Measurements from ENCODE around the gene ARMC12. TPM values are rescaled to one million over a fixed set of nuclear protein-coding genes. Genes with fewer than 3 reads are reported as not detected.

Gene ARMC12
- total and polyA plus RNA-seq, 2 of the 13 experiments (the other 11 are each of a cell fraction or from before 2014, with no cell fraction given): 1.3 TPM; not detected in 1

DNA sequence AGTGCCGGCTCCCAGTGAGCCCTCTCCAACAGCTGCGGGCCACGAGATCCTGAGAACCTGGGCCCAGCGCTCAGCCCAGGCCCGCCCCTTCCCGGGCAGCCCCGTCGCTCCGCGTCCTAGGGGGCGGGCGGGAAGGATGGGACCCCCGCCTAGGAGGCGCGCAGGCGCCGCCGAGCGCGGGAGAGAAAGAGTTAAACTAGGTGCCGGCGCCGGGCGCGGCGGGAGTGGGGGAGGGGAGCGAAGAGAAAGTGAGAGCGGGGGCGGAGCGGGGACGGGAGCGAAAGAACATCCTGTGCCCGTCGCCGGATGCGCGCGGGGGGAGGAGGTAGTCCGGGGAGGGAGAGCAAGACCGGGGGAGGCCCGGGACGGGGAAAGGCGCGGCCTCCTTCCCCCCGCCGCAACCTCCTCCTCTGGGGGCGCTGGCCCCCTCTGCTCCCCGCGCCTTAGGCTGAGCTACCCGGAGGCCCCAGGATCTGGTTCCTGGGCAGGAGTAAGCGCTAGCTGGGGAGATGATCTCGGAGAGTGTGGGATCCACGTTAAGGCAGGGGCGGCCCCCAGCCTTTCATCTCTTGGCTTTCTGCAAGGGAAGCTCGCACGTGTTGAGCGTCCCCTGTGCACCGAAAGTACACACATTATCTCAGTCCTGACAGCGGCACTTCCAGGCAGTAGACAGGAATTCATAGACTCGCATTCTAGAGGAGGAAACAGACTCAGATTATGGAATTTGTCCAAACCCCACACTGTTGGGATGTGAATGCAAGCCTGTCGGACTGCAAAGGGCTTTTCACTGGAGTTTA, 4.9 kb upstream of the ARMC12 start (continued):
- TF ChIP-seq, protein P1, sequence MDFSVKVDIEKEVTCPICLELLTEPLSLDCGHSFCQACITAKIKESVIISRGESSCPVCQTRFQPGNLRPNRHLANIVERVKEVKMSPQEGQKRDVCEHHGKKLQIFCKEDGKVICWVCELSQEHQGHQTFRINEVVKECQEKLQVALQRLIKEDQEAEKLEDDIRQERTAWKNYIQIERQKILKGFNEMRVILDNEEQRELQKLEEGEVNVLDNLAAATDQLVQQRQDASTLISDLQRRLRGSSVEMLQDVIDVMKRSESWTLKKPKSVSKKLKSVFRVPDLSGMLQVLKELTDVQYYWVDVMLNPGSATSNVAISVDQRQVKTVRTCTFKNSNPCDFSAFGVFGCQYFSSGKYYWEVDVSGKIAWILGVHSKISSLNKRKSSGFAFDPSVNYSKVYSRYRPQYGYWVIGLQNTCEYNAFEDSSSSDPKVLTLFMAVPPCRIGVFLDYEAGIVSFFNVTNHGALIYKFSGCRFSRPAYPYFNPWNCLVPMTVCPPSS (IDR thresholded peaks at IDR 0.05): no peak
- TF ChIP-seq ONECUT2 (CRISPR knock-in tag; IDR thresholded peaks at IDR 0.05) (no peak), ZSCAN12 (CRISPR knock-in tag; IDR thresholded peaks at IDR 0.05) (no peak), ZNF747 (CRISPR knock-in tag; IDR thresholded peaks at IDR 0.05; ENCODE audit: borderline replicate concordance) (no peak), ISX (CRISPR knock-in tag; conservative IDR thresholded peaks at IDR 0.05) (no peak), ZNF317 (CRISPR knock-in tag; IDR thresholded peaks at IDR 0.05) (peak; percentile 67), FOXP1 (IDR thresholded peaks at IDR 0.05) (peak; percentile 52), FOXP1 (CRISPR knock-in tag; IDR thresholded peaks at IDR 0.05) (peak; percentile 84), ZNF724P (CRISPR knock-in tag; IDR thresholded peaks at IDR 0.05; ENCODE audit: borderline replicate concordance) (no peak), FOXA1 (IDR thresholded peaks at IDR 0.05) (no peak), FOXA1 (CRISPR knock-in tag; IDR thresholded peaks at IDR 0.05) (peak; percentile 87), GABPB1 (CRISPR knock-in tag; IDR thresholded peaks at IDR 0.05) (peak; percentile 86), TCF12 (IDR thresholded peaks at IDR 0.05) (no peak), TCF12 (CRISPR knock-in tag; IDR thresholded peaks at IDR 0.05) (peak; percentile 45; the same call in 1 of the 2 replicates), GTF3A (CRISPR knock-in tag; conservative IDR thresholded peaks at IDR 0.05) (no peak), REL (CRISPR knock-in tag; conservative IDR thresholded peaks at IDR 0.05) (peak; percentile 59; the same call in 1 of the 2 replicates), ZNF292 (CRISPR knock-in tag; IDR thresholded peaks at IDR 0.05; ENCODE audit: borderline replicate concordance, low read depth) (peak; percentile 91), CREM (IDR thresholded peaks at IDR 0.05) (no peak; the same call in 1 of the 2 replicates), CREM (CRISPR knock-in tag; IDR thresholded peaks at IDR 0.05) (no peak), CEBPB (IDR thresholded peaks at IDR 0.05; ENCODE audit: borderline replicate concordance, low read depth, low read length) (no peak), ARNT2 (CRISPR knock-in tag; IDR thresholded peaks at IDR 0.05; ENCODE audit: low read depth) (no peak)
- TF ChIP-seq, protein P2, sequence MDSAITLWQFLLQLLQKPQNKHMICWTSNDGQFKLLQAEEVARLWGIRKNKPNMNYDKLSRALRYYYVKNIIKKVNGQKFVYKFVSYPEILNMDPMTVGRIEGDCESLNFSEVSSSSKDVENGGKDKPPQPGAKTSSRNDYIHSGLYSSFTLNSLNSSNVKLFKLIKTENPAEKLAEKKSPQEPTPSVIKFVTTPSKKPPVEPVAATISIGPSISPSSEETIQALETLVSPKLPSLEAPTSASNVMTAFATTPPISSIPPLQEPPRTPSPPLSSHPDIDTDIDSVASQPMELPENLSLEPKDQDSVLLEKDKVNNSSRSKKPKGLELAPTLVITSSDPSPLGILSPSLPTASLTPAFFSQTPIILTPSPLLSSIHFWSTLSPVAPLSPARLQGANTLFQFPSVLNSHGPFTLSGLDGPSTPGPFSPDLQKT (CRISPR knock-in tag; IDR thresholded peaks at IDR 0.05; ENCODE audit: borderline replicate concordance): no peak
- TF ChIP-seq, protein P3, sequence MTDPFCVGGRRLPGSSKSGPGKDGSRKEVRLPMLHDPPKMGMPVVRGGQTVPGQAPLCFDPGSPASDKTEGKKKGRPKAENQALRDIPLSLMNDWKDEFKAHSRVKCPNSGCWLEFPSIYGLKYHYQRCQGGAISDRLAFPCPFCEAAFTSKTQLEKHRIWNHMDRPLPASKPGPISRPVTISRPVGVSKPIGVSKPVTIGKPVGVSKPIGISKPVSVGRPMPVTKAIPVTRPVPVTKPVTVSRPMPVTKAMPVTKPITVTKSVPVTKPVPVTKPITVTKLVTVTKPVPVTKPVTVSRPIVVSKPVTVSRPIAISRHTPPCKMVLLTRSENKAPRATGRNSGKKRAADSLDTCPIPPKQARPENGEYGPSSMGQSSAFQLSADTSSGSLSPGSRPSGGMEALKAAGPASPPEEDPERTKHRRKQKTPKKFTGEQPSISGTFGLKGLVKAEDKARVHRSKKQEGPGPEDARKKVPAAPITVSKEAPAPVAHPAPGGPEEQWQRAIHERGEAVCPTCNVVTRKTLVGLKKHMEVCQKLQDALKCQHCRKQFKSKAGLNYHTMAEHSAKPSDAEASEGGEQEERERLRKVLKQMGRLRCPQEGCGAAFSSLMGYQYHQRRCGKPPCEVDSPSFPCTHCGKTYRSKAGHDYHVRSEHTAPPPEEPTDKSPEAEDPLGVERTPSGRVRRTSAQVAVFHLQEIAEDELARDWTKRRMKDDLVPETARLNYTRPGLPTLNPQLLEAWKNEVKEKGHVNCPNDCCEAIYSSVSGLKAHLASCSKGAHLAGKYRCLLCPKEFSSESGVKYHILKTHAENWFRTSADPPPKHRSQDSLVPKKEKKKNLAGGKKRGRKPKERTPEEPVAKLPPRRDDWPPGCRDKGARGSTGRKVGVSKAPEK (CRISPR knock-in tag; IDR thresholded peaks at IDR 0.05; ENCODE audit: borderline replicate concordance): no peak
- TF ChIP-seq, protein P4, sequence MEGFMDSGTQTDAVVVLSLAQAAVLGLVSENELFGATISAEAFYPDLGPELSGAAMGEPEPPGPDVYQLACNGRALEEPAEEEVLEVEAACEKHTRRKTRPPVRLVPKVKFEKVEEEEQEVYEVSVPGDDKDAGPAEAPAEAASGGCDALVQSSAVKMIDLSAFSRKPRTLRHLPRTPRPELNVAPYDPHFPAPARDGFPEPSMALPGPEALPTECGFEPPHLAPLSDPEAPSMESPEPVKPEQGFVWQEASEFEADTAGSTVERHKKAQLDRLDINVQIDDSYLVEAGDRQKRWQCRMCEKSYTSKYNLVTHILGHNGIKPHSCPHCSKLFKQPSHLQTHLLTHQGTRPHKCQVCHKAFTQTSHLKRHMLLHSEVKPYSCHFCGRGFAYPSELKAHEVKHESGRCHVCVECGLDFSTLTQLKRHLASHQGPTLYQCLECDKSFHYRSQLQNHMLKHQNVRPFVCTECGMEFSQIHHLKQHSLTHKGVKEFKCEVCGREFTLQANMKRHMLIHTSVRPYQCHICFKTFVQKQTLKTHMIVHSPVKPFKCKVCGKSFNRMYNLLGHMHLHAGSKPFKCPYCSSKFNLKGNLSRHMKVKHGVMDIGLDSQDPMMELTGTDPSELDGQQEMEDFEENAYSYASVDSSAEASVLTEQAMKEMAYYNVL (CRISPR knock-in tag; IDR thresholded peaks at IDR 0.05; ENCODE audit: borderline replicate concordance): peak; percentile 91

Data from HepG2 (cell line).